ENCODE measurements around the gene EDN3.
A peak's percentile ranks its signal among the peaks of the same experiment; 100 is the strongest.

EDN3 gene

GRCh38 chr20:59297686-59298085, 2.7 kb upstream of the EDN3 start:
- Histone ChIP-seq H4K8ac (ENCODE audit: low read depth, low read length) (no peak overlapping the region), H2BK120ac (ENCODE audit: low read depth, low read length) (no peak overlapping the region)
- no peak for DNase-seq (ENCODE audit: low spot score)

GRCh38 chr20:59299945-59300332, 472 bp upstream of the EDN3 start:
- no peak for DNase-seq (ENCODE audit: low spot score)
- Histone ChIP-seq H3K9ac (ENCODE audit: low read depth, low read length, poor library complexity) (no peak overlapping the region), H4K8ac (ENCODE audit: low read depth, low read length) (no peak overlapping the region), H3K27ac (replicated peaks; ENCODE audit: low read length) (no peak overlapping the region), H3K4me1 (ENCODE audit: control insufficient read depth in 2 of 2, insufficient read depth in 1 of 2, low read depth in 1 of 2, low read length in 2 of 2) (peaks cover 0 to 7% of the 10 kb centered on the region in 2 donors), H2BK120ac (ENCODE audit: low read depth, low read length) (no peak overlapping the region), H3K18ac (ENCODE audit: low read length) (no peak overlapping the region), H3K79me1 (ENCODE audit: low read depth, low read length) (no peaks in the 10 kb centered on the region), H3K9me3 (replicated peaks in 1 of 2; ENCODE audit: control insufficient read depth in 2 of 2, insufficient read depth in 1 of 2, low read depth in 1 of 2, low read length in 2 of 2) (no peaks in the 10 kb centered on the region), H3K14ac (ENCODE audit: low read length) (no peak overlapping the region), H3K4me3 (ENCODE audit: low read length in 2 of 2) (peak overlapping the region in 1 of 2 donors; percentile 33), H2BK5ac (ENCODE audit: low read length) (no peak overlapping the region), H3K27me3 (ENCODE audit: control insufficient read depth in 3 of 3, insufficient read depth in 3 of 3, low read depth in 1 of 3, low read length in 3 of 3) (peaks cover 3 to 64% (median 27%) of the 10 kb centered on the region in 3 experiments), H2AFZ (ENCODE audit: low read length) (no peak overlapping the region), H2BK12ac (ENCODE audit: low read length) (no peak overlapping the region), H3K36me3 (replicated peaks in 1 of 2; ENCODE audit: control insufficient read depth in 2 of 2, insufficient read depth in 2 of 2, low read length in 2 of 2) (no peaks in the 10 kb centered on the region), H2BK15ac (ENCODE audit: low read length) (no peak overlapping the region), H3K4me2 (ENCODE audit: insufficient read depth, low read length, poor library complexity, severe bottlenecking) (peak overlapping the region; percentile 43), H4K91ac (ENCODE audit: low read depth, low read length, poor library complexity) (no peak overlapping the region), H2AK5ac (ENCODE audit: low read depth, low read length) (no peak overlapping the region), H3K4ac (ENCODE audit: low read length) (no peak overlapping the region), H3K23ac (ENCODE audit: low read depth, low read length, poor library complexity) (no peak overlapping the region)
- WGBS, 2 donors (ENCODE audit: extremely low coverage in 2 of 2, insufficient read length in 2 of 2, insufficient replicate concordance in 1 of 2) = no CpG with 5 or more reads among the region's 19 CpGs

More at GRCh38 chr20:59297686-59298085, 2.7 kb upstream of the EDN3 start:
- Histone ChIP-seq H3K18ac (ENCODE audit: low read length) (peak overlapping the region; percentile 30), H3K4ac (ENCODE audit: low read length) (no peak overlapping the region), H3K4me2 (ENCODE audit: insufficient read depth, low read length, poor library complexity, severe bottlenecking) (no peak overlapping the region), H3K27me3 (ENCODE audit: control insufficient read depth in 3 of 3, insufficient read depth in 3 of 3, low read depth in 1 of 3, low read length in 3 of 3) (peaks cover 3 to 47% (median 23%) of the 10 kb centered on the region in 3 experiments), H3K9me3 (replicated peaks in 1 of 2; ENCODE audit: control insufficient read depth in 2 of 2, insufficient read depth in 1 of 2, low read depth in 1 of 2, low read length in 2 of 2) (no peaks in the 10 kb centered on the region), H3K4me3 (ENCODE audit: low read length in 2 of 2) (no peak overlapping the region), H2BK5ac (ENCODE audit: low read length) (no peak overlapping the region), H2AFZ (ENCODE audit: low read length) (no peak overlapping the region), H2BK12ac (ENCODE audit: low read length) (no peak overlapping the region), H3K4me1 (ENCODE audit: control insufficient read depth in 2 of 2, insufficient read depth in 1 of 2, low read depth in 1 of 2, low read length in 2 of 2) (peaks cover 0 to 7% of the 10 kb centered on the region in 2 donors), H3K27ac (replicated peaks; ENCODE audit: low read length) (no peak overlapping the region), H2AK5ac (ENCODE audit: low read depth, low read length) (no peak overlapping the region), H3K14ac (ENCODE audit: low read length) (no peak overlapping the region), H3K36me3 (replicated peaks in 1 of 2; ENCODE audit: control insufficient read depth in 2 of 2, insufficient read depth in 2 of 2, low read length in 2 of 2) (no peaks in the 10 kb centered on the region), H3K79me1 (ENCODE audit: low read depth, low read length) (no peaks in the 10 kb centered on the region), H3K9ac (ENCODE audit: low read depth, low read length, poor library complexity) (no peak overlapping the region), H4K91ac (ENCODE audit: low read depth, low read length, poor library complexity) (no peak overlapping the region), H2BK15ac (ENCODE audit: low read length) (no peak overlapping the region), H3K23ac (ENCODE audit: low read depth, low read length, poor library complexity) (no peak overlapping the region)
- WGBS, 2 donors (ENCODE audit: extremely low coverage in 2 of 2, insufficient read length in 2 of 2, insufficient replicate concordance in 1 of 2) = no CpG with 5 or more reads among the region's 7 CpGs

GRCh38 chr20:59301343-59302007, 1.1 kb downstream of the EDN3 start:
- Histone ChIP-seq H2BK5ac (ENCODE audit: low read length) (no peak overlapping the region), H4K91ac (ENCODE audit: low read depth, low read length, poor library complexity) (no peak overlapping the region), H3K9ac (ENCODE audit: low read depth, low read length, poor library complexity) (no peak overlapping the region), H3K36me3 (replicated peaks in 1 of 2; ENCODE audit: control insufficient read depth in 2 of 2, insufficient read depth in 2 of 2, low read length in 2 of 2) (no peaks in the 10 kb centered on the region), H2AK5ac (ENCODE audit: low read depth, low read length) (peak overlapping the region; percentile 58), H3K14ac (ENCODE audit: low read length) (no peak overlapping the region), H3K23ac (ENCODE audit: low read depth, low read length, poor library complexity) (no peak overlapping the region), H3K79me1 (ENCODE audit: low read depth, low read length) (no peaks in the 10 kb centered on the region), H3K9me3 (replicated peaks in 1 of 2; ENCODE audit: control insufficient read depth in 2 of 2, insufficient read depth in 1 of 2, low read depth in 1 of 2, low read length in 2 of 2) (no peaks in the 10 kb centered on the region), H2BK120ac (ENCODE audit: low read depth, low read length) (no peak overlapping the region), H4K8ac (ENCODE audit: low read depth, low read length) (no peak overlapping the region), H3K4ac (ENCODE audit: low read length) (no peak overlapping the region), H2AFZ (ENCODE audit: low read length) (no peak overlapping the region), H3K18ac (ENCODE audit: low read length) (peak overlapping the region; percentile 57), H3K4me2 (ENCODE audit: insufficient read depth, low read length, poor library complexity, severe bottlenecking) (no peak overlapping the region), H3K27ac (replicated peaks; ENCODE audit: low read length) (no peak overlapping the region), H2BK12ac (ENCODE audit: low read length) (no peak overlapping the region), H2BK15ac (ENCODE audit: low read length) (no peak overlapping the region), H3K27me3 (ENCODE audit: control insufficient read depth in 3 of 3, insufficient read depth in 3 of 3, low read depth in 1 of 3, low read length in 3 of 3) (peaks cover 3 to 65% (median 27%) of the 10 kb centered on the region in 3 experiments), H3K4me3 (ENCODE audit: low read length in 2 of 2) (no peak overlapping the region), H3K4me1 (ENCODE audit: control insufficient read depth in 2 of 2, insufficient read depth in 1 of 2, low read depth in 1 of 2, low read length in 2 of 2) (peaks cover 0 to 7% of the 10 kb centered on the region in 2 donors)
- DNase-seq (ENCODE audit: low spot score) = no peak
- WGBS, 2 donors (ENCODE audit: extremely low coverage in 2 of 2, insufficient read length in 2 of 2, insufficient replicate concordance in 1 of 2) = no CpG with 5 or more reads among the region's 17 CpGs

GRCh38 chr20:59305908-59306655, 5.7 kb downstream of the EDN3 start:
- Histone ChIP-seq H3K9ac (ENCODE audit: low read depth, low read length, poor library complexity) (no peak overlapping the region), H3K14ac (ENCODE audit: low read length) (no peak overlapping the region), H2AK5ac (ENCODE audit: low read depth, low read length) (no peak overlapping the region), H3K18ac (ENCODE audit: low read length) (no peak overlapping the region), H2BK120ac (ENCODE audit: low read depth, low read length) (no peak overlapping the region), H3K9me3 (replicated peaks in 1 of 2; ENCODE audit: control insufficient read depth in 2 of 2, insufficient read depth in 1 of 2, low read depth in 1 of 2, low read length in 2 of 2) (no peaks in the 10 kb centered on the region), H3K23ac (ENCODE audit: low read depth, low read length, poor library complexity) (no peak overlapping the region), H3K27ac (replicated peaks; ENCODE audit: low read length) (no peak overlapping the region), H3K36me3 (replicated peaks in 1 of 2; ENCODE audit: control insufficient read depth in 2 of 2, insufficient read depth in 2 of 2, low read length in 2 of 2) (no peaks in the 10 kb centered on the region), H3K4me1 (ENCODE audit: control insufficient read depth in 2 of 2, insufficient read depth in 1 of 2, low read depth in 1 of 2, low read length in 2 of 2) (peaks cover 0 to 7% of the 10 kb centered on the region in 2 donors), H2BK15ac (ENCODE audit: low read length) (no peak overlapping the region), H3K27me3 (ENCODE audit: control insufficient read depth in 3 of 3, insufficient read depth in 3 of 3, low read depth in 1 of 3, low read length in 3 of 3) (peaks cover 0 to 33% (median 11%) of the 10 kb centered on the region in 3 experiments), H2AFZ (ENCODE audit: low read length) (no peak overlapping the region), H3K4me3 (ENCODE audit: low read length in 2 of 2) (no peak overlapping the region), H2BK12ac (ENCODE audit: low read length) (no peak overlapping the region), H2BK5ac (ENCODE audit: low read length) (no peak overlapping the region), H4K8ac (ENCODE audit: low read depth, low read length) (no peak overlapping the region), H3K79me1 (ENCODE audit: low read depth, low read length) (no peaks in the 10 kb centered on the region), H3K4ac (ENCODE audit: low read length) (no peak overlapping the region), H3K4me2 (ENCODE audit: insufficient read depth, low read length, poor library complexity, severe bottlenecking) (no peak overlapping the region), H4K91ac (ENCODE audit: low read depth, low read length, poor library complexity) (no peak overlapping the region)
- no peak for DNase-seq (ENCODE audit: low spot score)
- no CpG with 5 or more reads among the region's 7 CpGs for WGBS, 2 donors (ENCODE audit: extremely low coverage in 2 of 2, insufficient read length in 2 of 2, insufficient replicate concordance in 1 of 2)
